HG03108 (cell line): ENCODE measurements around the gene RWDD1.
"Not testable (repeated sequence)": the region's sequence is repeated elsewhere in the genome, so short reads cannot be mapped to it uniquely, and the experiment has no call there.

Experiments used
- ATAC-seq: cut with Tn5 transposase; IDR thresholded peaks from one replicate; pipeline ENCODE4 v1.9.1; 2021; ENCODE audit warnings: moderate library complexity; ENCODE audit not compliant: unreplicated experiment

RWDD1 gene

GRCh38 chr6:116603916-116604315, 32.6 kb downstream of the RWDD1 start:
- ATAC-seq: not testable (repeated sequence)

GRCh38 chr6:116604868-116605267, 33.6 kb downstream of the RWDD1 start:
- ATAC-seq: not testable (repeated sequence)

GRCh38 chr6:116605935-116606334, 34.6 kb downstream of the RWDD1 start:
- ATAC-seq: no peak

- ATAC-seq: no peak
Measured at GRCh38 chr6:116611056-116611455, 39.8 kb downstream of the RWDD1 start.

- peak; percentile 98 for ATAC-seq
Measured at GRCh38 chr6:116615937-116616736, 44.8 kb downstream of the RWDD1 start, which contains the start of gene RSPH4A. RSPH4A (plus strand) TSS chr6:116616479; CDS start chr6:116616624, 145 bp downstream.

GRCh38 chr6:116616737-116617053, 45.4 kb downstream of the RWDD1 start:
- ATAC-seq: peak; percentile 30

- no peak for ATAC-seq
Measured at GRCh38 chr6:116624036-116624805, 52.9 kb downstream of the RWDD1 start.

GRCh38 chr6:116625872-116626271, 54.6 kb downstream of the RWDD1 start:
- no peak for ATAC-seq

- ATAC-seq: no peak
Measured at GRCh38 chr6:116629563-116629981, 58.3 kb downstream of the RWDD1 start.

- ATAC-seq: peak; percentile 73
Measured at GRCh38 chr6:116631379-116631990, 60.2 kb downstream of the RWDD1 start.

- ATAC-seq: no peak
Measured at GRCh38 chr6:116633685-116634084, 62.4 kb downstream of the RWDD1 start.
